K562 (cell line): Measurements from ENCODE around the gene C3orf52. TPM values are rescaled to one million over a fixed set of nuclear protein-coding genes. Genes with fewer than 3 reads are reported as not detected.

ENCODE experiments used
- HCFC1 ChIP-seq: IDR thresholded peaks from 2 replicates; pipeline ENCODE4 v1.6.1; 2012; ENCODE audit warnings: low read depth, low read length, improper control_type of control experiment
- RCOR1 ChIP-seq, 2 experiments: IDR thresholded peaks; 2 replicates each; pipeline ENCODE4 v1.6.1; 2012; ENCODE audit warnings: low read depth in 2 of 2, low read length in 2 of 2, borderline replicate concordance in 1 of 2, improper control_type of control experiment in 1 of 2
- THRAP3 ChIP-seq: fragments of 450-650 bp; IDR thresholded peaks from 2 replicates; pipeline ENCODE4 v1.6.1; 2016; ENCODE audit warnings: mild to moderate bottlenecking, inconsistent platforms, borderline replicate concordance
- U2AF1 ChIP-seq: fragments of 200-400 bp; formaldehyde crosslinking; optimal IDR thresholded peaks from 2 replicates; pipeline ENCODE3; 2017; ENCODE audit warnings: mild to moderate bottlenecking, low read depth, low read length, moderate library complexity
- ZNF316 ChIP-seq: fragments of 450-650 bp; IDR thresholded peaks from 2 replicates; pipeline ENCODE4 v1.6.1; 2016
- polyA plus RNA-seq, 8 experiments: library from polyadenylated mRNA; depleted of rRNA in 4 of 8; stranded (reverse) in 5 of 8; unstranded in 3 of 8; fragments of >200 nt; fragmentation: Nextera tagmentation in 2 of 8; fragmentation: Illumina TruSeq in 1 of 8; extraction: Ambion mirVana in 2 of 8; extraction: Trizol in 1 of 8; gene quantifications; 2 replicates each; pipeline versions ENCODE4 v1.2.1 to v1.2.3, GENCODE V29; 2011 to 2014; ENCODE audit warnings: inconsistent platforms in 1 of 8, missing spikeins in 1 of 8
- total RNA-seq, 7 experiments: library from RNA; depleted of rRNA in 6 of 7; stranded (reverse); fragments of >200 nt in 6 of 7; fragmentation: Illumina TruSeq in 2 of 7; extraction: Trizol in 2 of 7; gene quantifications; 2 replicates each; pipeline versions ENCODE4 v1.2.1 to v1.2.3, GENCODE V29; 2011 to 2021; ENCODE audit warnings: low replicate concordance in 1 of 7
- TF ChIP-seq, protein P1 (sequence below): sonication (generic); formaldehyde crosslinking; IDR thresholded peaks from 2 replicates; pipeline ENCODE4 v1.8.0; 2022; ENCODE audit warnings: mild to moderate bottlenecking, missing genetic modification reagents
- TF ChIP-seq, protein P2 (sequence below): fragments of 450-650 bp; IDR thresholded peaks from 2 replicates; pipeline ENCODE4 v1.6.1; 2016
- TF ChIP-seq, protein P3 (sequence below), 2 experiments: fragments of 450-650 bp; conservative IDR thresholded peaks; 2 replicates each; pipeline ENCODE4 v1.6.1; 2017; ENCODE audit warnings: mild to moderate bottlenecking in 2 of 2, moderate library complexity in 2 of 2
- TF ChIP-seq, protein P4 (sequence below), 2 experiments: IDR thresholded peaks; 2 replicates each; pipeline ENCODE4 v1.6.1; 2012; ENCODE audit warnings: improper control_type of control experiment in 2 of 2, low read depth in 2 of 2, low read length in 2 of 2, borderline replicate concordance in 1 of 2
- TF ChIP-seq, protein P5 (sequence below): fragments of 250-450 bp; sonication (Bioruptor Pico); IDR thresholded peaks from 2 replicates; pipeline ENCODE4 v1.9.0; 2021; ENCODE audit warnings: mild to moderate bottlenecking, inconsistent platforms
- TF ChIP-seq, protein P6 (sequence below), 2 experiments: fragments of 450-650 bp in 1 of 2; IDR thresholded peaks; 2 replicates each; pipeline ENCODE4 v1.6.1; 2011 to 2017; ENCODE audit warnings: low read depth in 2 of 2, antibody characterized with exemption in 1 of 2, borderline replicate concordance in 1 of 2, low read length in 1 of 2, mild to moderate bottlenecking in 1 of 2, mixed read lengths in 1 of 2; ENCODE audit not compliant: control insufficient read depth in 1 of 2
- TF ChIP-seq, protein P7 (sequence below): fragments of 450-650 bp; IDR thresholded peaks from one replicate; pipeline ENCODE4 v1.6.1; 2018; ENCODE audit warnings: mild to moderate bottlenecking, moderate library complexity; ENCODE audit not compliant: partially characterized antibody

The C3orf52 gene
- total and polyA plus RNA-seq, 9 of the 15 experiments (the other 6 are each of a cell fraction or from before 2014, with no cell fraction given) = 2.8 to 6.1 (median 3.8) TPM

DNA sequence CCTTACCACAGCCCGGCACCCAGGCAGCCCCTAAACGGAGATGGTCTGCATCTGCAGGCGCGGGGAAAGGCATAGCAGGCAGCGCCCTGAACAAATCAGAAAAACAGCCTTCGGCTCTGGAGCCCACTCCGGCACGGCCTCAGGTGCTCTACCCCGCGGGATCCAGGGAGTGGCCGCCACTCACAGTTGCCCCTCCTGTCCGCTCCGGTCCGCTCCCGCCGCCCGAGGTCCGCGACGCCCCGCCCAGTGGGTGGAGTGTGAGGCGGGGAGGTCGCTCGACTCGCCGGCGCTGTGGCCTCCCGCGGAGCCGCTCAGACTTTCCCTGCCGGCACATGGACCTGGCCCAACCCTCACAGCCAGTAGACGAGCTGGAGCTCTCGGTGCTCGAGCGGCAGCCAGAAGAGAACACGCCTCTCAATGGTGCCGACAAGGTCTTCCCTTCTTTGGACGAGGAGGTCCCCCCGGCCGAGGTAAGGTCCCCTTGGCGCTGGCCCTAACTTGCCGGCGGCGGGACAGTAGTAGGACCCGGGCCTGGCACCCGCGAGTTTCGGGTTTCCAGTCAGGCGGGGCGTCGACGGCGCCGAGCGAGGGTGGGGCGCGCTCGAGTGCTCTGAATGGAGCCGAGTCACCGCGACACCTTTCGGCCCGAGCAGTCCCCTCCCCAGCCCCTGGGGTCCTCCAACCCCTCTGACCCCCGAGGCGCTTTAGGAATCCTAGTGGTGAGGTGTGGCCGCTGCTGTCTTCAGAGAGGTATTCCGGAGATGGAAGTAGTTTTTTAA lies at the start of gene C3orf52 (continued):
- TF ChIP-seq, protein P1, sequence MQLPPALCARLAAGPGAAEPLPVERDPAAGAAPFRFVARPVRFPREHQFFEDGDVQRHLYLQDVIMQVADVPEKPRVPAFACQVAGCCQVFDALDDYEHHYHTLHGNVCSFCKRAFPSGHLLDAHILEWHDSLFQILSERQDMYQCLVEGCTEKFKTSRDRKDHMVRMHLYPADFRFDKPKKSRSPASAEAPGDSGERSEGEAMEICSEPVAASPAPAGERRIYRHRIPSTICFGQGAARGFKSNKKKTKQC (CRISPR knock-in tag) = no peak
- TF ChIP-seq, protein P2, sequence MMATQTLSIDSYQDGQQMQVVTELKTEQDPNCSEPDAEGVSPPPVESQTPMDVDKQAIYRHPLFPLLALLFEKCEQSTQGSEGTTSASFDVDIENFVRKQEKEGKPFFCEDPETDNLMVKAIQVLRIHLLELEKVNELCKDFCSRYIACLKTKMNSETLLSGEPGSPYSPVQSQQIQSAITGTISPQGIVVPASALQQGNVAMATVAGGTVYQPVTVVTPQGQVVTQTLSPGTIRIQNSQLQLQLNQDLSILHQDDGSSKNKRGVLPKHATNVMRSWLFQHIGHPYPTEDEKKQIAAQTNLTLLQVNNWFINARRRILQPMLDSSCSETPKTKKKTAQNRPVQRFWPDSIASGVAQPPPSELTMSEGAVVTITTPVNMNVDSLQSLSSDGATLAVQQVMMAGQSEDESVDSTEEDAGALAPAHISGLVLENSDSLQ = peak; percentile 60
- TF ChIP-seq ZNF316 = 0 out of 2 replicates have a peak, but pooled peaks have one; percentile 32
- no peak for TF ChIP-seq THRAP3
- TF ChIP-seq, protein P3, sequence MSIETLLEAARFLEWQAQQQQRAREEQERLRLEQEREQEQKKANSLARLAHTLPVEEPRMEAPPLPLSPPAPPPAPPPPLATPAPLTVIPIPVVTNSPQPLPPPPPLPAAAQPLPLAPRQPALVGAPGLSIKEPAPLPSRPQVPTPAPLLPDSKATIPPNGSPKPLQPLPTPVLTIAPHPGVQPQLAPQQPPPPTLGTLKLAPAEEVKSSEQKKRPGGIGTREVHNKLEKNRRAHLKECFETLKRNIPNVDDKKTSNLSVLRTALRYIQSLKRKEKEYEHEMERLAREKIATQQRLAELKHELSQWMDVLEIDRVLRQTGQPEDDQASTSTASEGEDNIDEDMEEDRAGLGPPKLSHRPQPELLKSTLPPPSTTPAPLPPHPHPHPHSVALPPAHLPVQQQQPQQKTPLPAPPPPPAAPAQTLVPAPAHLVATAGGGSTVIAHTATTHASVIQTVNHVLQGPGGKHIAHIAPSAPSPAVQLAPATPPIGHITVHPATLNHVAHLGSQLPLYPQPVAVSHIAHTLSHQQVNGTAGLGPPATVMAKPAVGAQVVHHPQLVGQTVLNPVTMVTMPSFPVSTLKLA (conservative IDR thresholded peaks at IDR 0.05) = peak; percentile 51 to 76; a peak in 3 of 4 replicates
- no peak for TF ChIP-seq U2AF1
- TF ChIP-seq HCFC1 = no peak; the same call in 1 of the 2 replicates
- TF ChIP-seq, protein P4, sequence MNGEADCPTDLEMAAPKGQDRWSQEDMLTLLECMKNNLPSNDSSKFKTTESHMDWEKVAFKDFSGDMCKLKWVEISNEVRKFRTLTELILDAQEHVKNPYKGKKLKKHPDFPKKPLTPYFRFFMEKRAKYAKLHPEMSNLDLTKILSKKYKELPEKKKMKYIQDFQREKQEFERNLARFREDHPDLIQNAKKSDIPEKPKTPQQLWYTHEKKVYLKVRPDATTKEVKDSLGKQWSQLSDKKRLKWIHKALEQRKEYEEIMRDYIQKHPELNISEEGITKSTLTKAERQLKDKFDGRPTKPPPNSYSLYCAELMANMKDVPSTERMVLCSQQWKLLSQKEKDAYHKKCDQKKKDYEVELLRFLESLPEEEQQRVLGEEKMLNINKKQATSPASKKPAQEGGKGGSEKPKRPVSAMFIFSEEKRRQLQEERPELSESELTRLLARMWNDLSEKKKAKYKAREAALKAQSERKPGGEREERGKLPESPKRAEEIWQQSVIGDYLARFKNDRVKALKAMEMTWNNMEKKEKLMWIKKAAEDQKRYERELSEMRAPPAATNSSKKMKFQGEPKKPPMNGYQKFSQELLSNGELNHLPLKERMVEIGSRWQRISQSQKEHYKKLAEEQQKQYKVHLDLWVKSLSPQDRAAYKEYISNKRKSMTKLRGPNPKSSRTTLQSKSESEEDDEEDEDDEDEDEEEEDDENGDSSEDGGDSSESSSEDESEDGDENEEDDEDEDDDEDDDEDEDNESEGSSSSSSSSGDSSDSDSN (IDR thresholded peaks at IDR 0.05; ENCODE audit: borderline replicate concordance in 1 of 2, low read depth in 2 of 2, low read length in 2 of 2) = 0 out of 4 replicates have a peak, but pooled peaks of 1 of the 2 experiments have one; percentile 40
- TF ChIP-seq, protein P5, sequence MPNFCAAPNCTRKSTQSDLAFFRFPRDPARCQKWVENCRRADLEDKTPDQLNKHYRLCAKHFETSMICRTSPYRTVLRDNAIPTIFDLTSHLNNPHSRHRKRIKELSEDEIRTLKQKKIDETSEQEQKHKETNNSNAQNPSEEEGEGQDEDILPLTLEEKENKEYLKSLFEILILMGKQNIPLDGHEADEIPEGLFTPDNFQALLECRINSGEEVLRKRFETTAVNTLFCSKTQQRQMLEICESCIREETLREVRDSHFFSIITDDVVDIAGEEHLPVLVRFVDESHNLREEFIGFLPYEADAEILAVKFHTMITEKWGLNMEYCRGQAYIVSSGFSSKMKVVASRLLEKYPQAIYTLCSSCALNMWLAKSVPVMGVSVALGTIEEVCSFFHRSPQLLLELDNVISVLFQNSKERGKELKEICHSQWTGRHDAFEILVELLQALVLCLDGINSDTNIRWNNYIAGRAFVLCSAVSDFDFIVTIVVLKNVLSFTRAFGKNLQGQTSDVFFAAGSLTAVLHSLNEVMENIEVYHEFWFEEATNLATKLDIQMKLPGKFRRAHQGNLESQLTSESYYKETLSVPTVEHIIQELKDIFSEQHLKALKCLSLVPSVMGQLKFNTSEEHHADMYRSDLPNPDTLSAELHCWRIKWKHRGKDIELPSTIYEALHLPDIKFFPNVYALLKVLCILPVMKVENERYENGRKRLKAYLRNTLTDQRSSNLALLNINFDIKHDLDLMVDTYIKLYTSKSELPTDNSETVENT (CRISPR knock-in tag) = no peak
- TF ChIP-seq RCOR1 (IDR thresholded peaks at IDR 0.05; ENCODE audit: borderline replicate concordance in 1 of 2, low read depth in 2 of 2, low read length in 2 of 2) = no peak
- TF ChIP-seq, protein P6, sequence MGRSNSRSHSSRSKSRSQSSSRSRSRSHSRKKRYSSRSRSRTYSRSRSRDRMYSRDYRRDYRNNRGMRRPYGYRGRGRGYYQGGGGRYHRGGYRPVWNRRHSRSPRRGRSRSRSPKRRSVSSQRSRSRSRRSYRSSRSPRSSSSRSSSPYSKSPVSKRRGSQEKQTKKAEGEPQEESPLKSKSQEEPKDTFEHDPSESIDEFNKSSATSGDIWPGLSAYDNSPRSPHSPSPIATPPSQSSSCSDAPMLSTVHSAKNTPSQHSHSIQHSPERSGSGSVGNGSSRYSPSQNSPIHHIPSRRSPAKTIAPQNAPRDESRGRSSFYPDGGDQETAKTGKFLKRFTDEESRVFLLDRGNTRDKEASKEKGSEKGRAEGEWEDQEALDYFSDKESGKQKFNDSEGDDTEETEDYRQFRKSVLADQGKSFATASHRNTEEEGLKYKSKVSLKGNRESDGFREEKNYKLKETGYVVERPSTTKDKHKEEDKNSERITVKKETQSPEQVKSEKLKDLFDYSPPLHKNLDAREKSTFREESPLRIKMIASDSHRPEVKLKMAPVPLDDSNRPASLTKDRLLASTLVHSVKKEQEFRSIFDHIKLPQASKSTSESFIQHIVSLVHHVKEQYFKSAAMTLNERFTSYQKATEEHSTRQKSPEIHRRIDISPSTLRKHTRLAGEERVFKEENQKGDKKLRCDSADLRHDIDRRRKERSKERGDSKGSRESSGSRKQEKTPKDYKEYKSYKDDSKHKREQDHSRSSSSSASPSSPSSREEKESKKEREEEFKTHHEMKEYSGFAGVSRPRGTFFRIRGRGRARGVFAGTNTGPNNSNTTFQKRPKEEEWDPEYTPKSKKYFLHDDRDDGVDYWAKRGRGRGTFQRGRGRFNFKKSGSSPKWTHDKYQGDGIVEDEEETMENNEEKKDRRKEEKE (IDR thresholded peaks at IDR 0.05; ENCODE audit: borderline replicate concordance in 1 of 2, control insufficient read depth in 1 of 2, low read depth in 2 of 2, low read length in 1 of 2) = no peak
- TF ChIP-seq, protein P7, sequence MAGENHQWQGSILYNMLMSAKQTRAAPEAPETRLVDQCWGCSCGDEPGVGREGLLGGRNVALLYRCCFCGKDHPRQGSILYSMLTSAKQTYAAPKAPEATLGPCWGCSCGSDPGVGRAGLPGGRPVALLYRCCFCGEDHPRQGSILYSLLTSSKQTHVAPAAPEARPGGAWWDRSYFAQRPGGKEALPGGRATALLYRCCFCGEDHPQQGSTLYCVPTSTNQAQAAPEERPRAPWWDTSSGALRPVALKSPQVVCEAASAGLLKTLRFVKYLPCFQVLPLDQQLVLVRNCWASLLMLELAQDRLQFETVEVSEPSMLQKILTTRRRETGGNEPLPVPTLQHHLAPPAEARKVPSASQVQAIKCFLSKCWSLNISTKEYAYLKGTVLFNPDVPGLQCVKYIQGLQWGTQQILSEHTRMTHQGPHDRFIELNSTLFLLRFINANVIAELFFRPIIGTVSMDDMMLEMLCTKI = no peak
